Sigmoid colon (tissue), 4 donors: ENCODE results near the gene NUMB.

ENCODE experiments used
- CTCF ChIP-seq, 4 experiments: fragments of 450-650 bp in 3 of 4; fragments of 200-600 bp in 1 of 4; IDR thresholded peaks; one replicate each; pipeline ENCODE4 v1.5.1; 2016 to 2019; ENCODE audit warnings: antibody characterized with exemption in 4 of 4, mild to moderate bottlenecking in 3 of 4, moderate library complexity in 2 of 4
- POLR2A ChIP-seq, 2 donors: fragments of 450-650 bp; IDR thresholded peaks; one replicate each; pipeline ENCODE4 v1.6.1; 2016; ENCODE audit warnings: antibody characterized with exemption in 2 of 2, mild to moderate bottlenecking in 2 of 2, moderate library complexity in 2 of 2
- POLR2AphosphoS5 ChIP-seq, 4 donors: sonication (generic); formaldehyde crosslinking; IDR thresholded peaks; one replicate each; pipeline ENCODE4 v1.6.1; 2017; ENCODE audit warnings: antibody characterized with exemption in 4 of 4

- no peak for TF ChIP-seq POLR2A (IDR thresholded peaks at IDR 0.05)
- TF ChIP-seq CTCF (IDR thresholded peaks at IDR 0.05), result no peak
- no peak for TF ChIP-seq POLR2AphosphoS5 (IDR thresholded peaks at IDR 0.05)
Measured at GRCh38 chr14:73370561-73370960, 87.8 kb downstream of the NUMB start.
